NCI-H526 treated with DMSO at 0.1 percent for 48 hours (cell line): ENCODE measurements around the gene CD38.
"Not testable (repeated sequence)": the region's sequence is repeated elsewhere in the genome, so short reads cannot be mapped to it uniquely, and the experiment has no call there.

Experiments
- DNase-seq: peaks from one replicate; lab custom pipeline; 2025; lab: John Stamatoyannopoulos, UW

Gene CD38

GRCh38 chr4:15762460-15762859, 15.7 kb upstream of the CD38 start:
- DNase-seq: not testable (repeated sequence)

GRCh38 chr4:15765391-15765790, 12.7 kb upstream of the CD38 start:
- no peak for DNase-seq

GRCh38 chr4:15765910-15766697, 12.0 kb upstream of the CD38 start:
- no peak for DNase-seq

- no peak for DNase-seq
These were observed 11.3 kb upstream of the CD38 start for GRCh38 chr4:15766821-15767220.

GRCh38 chr4:15769202-15769601, 8.9 kb upstream of the CD38 start:
- no peak for DNase-seq

- DNase-seq: no peak
These were observed 6.7 kb upstream of the CD38 start for GRCh38 chr4:15771216-15772058.

- DNase-seq: no peak
These were observed 4.1 kb upstream of the CD38 start for GRCh38 chr4:15774020-15774420.

- no peak for DNase-seq
These were observed 1.1 kb upstream of the CD38 start for GRCh38 chr4:15776871-15777648.

- DNase-seq: no peak
These were observed 335 bp upstream of the CD38 start for GRCh38 chr4:15777697-15778288.

GRCh38 chr4:15779306-15779705, 1.2 kb downstream of the CD38 start:
- no peak for DNase-seq

GRCh38 chr4:15779809-15780208, 1.7 kb downstream of the CD38 start:
- DNase-seq: no peak

- no peak for DNase-seq
These were observed 3.4 kb downstream of the CD38 start for GRCh38 chr4:15781427-15782095.

GRCh38 chr4:15783676-15784075, 5.5 kb downstream of the CD38 start:
- no peak for DNase-seq

- no peak for DNase-seq
These were observed 7.0 kb downstream of the CD38 start for GRCh38 chr4:15784959-15785634.

GRCh38 chr4:15786743-15787142, 8.6 kb downstream of the CD38 start:
- DNase-seq: no peak

- no peak for DNase-seq
These were observed 14.8 kb downstream of the CD38 start for GRCh38 chr4:15792974-15793373.

GRCh38 chr4:15793506-15794363, 15.6 kb downstream of the CD38 start:
- no peak for DNase-seq

- no peak for DNase-seq
These were observed 16.3 kb downstream of the CD38 start for GRCh38 chr4:15794426-15794825.

GRCh38 chr4:15794905-15795304, 16.8 kb downstream of the CD38 start:
- DNase-seq: no peak

GRCh38 chr4:15797320-15797719, 19.2 kb downstream of the CD38 start:
- no peak for DNase-seq
